K562 (cell line): ENCODE data around the gene CREM. TPM values are rescaled to one million over a fixed set of nuclear protein-coding genes. Genes with fewer than 3 reads are reported as not detected.

Experiments
- BRD9 ChIP-seq: fragments of 450-650 bp; IDR thresholded peaks from 2 replicates; pipeline ENCODE4 v1.6.1; 2018; ENCODE audit warnings: low read depth; ENCODE audit not compliant: partially characterized antibody
- CBFA2T3 ChIP-seq: fragments of 450-650 bp; IDR thresholded peaks from 2 replicates; pipeline ENCODE4 v1.6.1; 2017
- DPF2 ChIP-seq: fragments of 450-650 bp; IDR thresholded peaks from 2 replicates; pipeline ENCODE4 v1.6.1; 2016
- FOXM1 ChIP-seq, 2 experiments: fragments of 450-650 bp in 1 of 2; sonication (generic) in 1 of 2; formaldehyde crosslinking in 1 of 2; IDR thresholded peaks; 2 replicates each; pipeline versions ENCODE4 v1.6.1 to v1.9.0; 2017 to 2022; ENCODE audit warnings: low read depth in 2 of 2, mild to moderate bottlenecking in 2 of 2, missing genetic modification reagents in 1 of 2, moderate library complexity in 1 of 2
- HEY1 ChIP-seq: fragments of 250-450 bp; sonication (Bioruptor Pico); IDR thresholded peaks from 2 replicates; pipeline ENCODE4 v1.5.0; 2020; ENCODE audit warnings: mild to moderate bottlenecking, moderate library complexity, borderline replicate concordance
- MCM2 ChIP-seq: fragments of 450-650 bp; IDR thresholded peaks from 2 replicates; pipeline ENCODE4 v1.6.1; 2017; ENCODE audit warnings: low read depth, mild to moderate bottlenecking
- MEF2D ChIP-seq: conservative IDR thresholded peaks from 2 replicates; pipeline ENCODE4 v1.6.1; 2016; ENCODE audit warnings: low read depth, missing genetic modification characterization, missing compliant biosample characterization
- NFIX ChIP-seq: fragments of 250-450 bp; sonication (Bioruptor Pico); IDR thresholded peaks from 2 replicates; pipeline ENCODE4 v1.4.0; 2020; ENCODE audit warnings: low read depth, mild to moderate bottlenecking, moderate library complexity
- PBX2 ChIP-seq, 2 experiments: IDR thresholded peaks in 1 of 2; conservative IDR thresholded peaks in 1 of 2; 2 replicates each; pipeline ENCODE4 v1.6.1; 2016; ENCODE audit warnings: low read depth in 2 of 2, mild to moderate bottlenecking in 1 of 2, missing compliant biosample characterization in 1 of 2, missing genetic modification characterization in 1 of 2, moderate library complexity in 1 of 2
- POLR2H ChIP-seq: IDR thresholded peaks from 2 replicates; pipeline ENCODE4 v1.6.1; 2016; ENCODE audit warnings: missing genetic modification characterization, low read depth, mild to moderate bottlenecking, control low read depth, missing compliant biosample characterization, moderate library complexity
- SMAD3 ChIP-seq: fragments of 450-650 bp; formaldehyde crosslinking; conservative IDR thresholded peaks from 2 replicates; pipeline ENCODE4 v1.4.0; 2020; ENCODE audit warnings: mild to moderate bottlenecking
- SMARCA4 ChIP-seq: fragments of 450-650 bp; IDR thresholded peaks from 2 replicates; pipeline ENCODE4 v1.6.1; 2016
- SRSF1 ChIP-seq: fragments of 200-400 bp; formaldehyde crosslinking; IDR thresholded peaks from 2 replicates; pipeline ENCODE4 v1.6.1; 2017; ENCODE audit warnings: mild to moderate bottlenecking, low read depth, low read length, moderate library complexity
- TAL1 ChIP-seq: fragments of 450-650 bp; IDR thresholded peaks from 2 replicates; pipeline ENCODE4 v1.6.1; 2016; ENCODE audit warnings: mild to moderate bottlenecking
- TFAM ChIP-seq: fragments of 250-450 bp; sonication (Bioruptor Pico); conservative IDR thresholded peaks from 2 replicates; pipeline ENCODE4 v1.5.0; 2021; ENCODE audit warnings: mild to moderate bottlenecking, moderate library complexity
- ZFX ChIP-seq: sonication (generic); formaldehyde crosslinking; IDR thresholded peaks from 2 replicates; pipeline ENCODE4 v1.8.0; 2022; ENCODE audit warnings: mild to moderate bottlenecking, missing genetic modification reagents, moderate library complexity
- ZNF24 ChIP-seq: fragments of 450-650 bp; IDR thresholded peaks from 2 replicates; pipeline ENCODE4 v1.6.1; 2016
- ZNF707 ChIP-seq: fragments of 250-450 bp; sonication (Bioruptor Pico); conservative IDR thresholded peaks from 2 replicates; pipeline ENCODE4 v1.8.0; 2022; ENCODE audit warnings: inconsistent platforms, mild to moderate bottlenecking, moderate library complexity
- polyA plus RNA-seq, 8 experiments: library from polyadenylated mRNA; depleted of rRNA in 4 of 8; stranded (reverse) in 5 of 8; unstranded in 3 of 8; fragments of >200 nt; fragmentation: Nextera tagmentation in 2 of 8; fragmentation: Illumina TruSeq in 1 of 8; extraction: Ambion mirVana in 2 of 8; extraction: Trizol in 1 of 8; gene quantifications; 2 replicates each; pipeline versions ENCODE4 v1.2.1 to v1.2.3, GENCODE V29; 2011 to 2014; ENCODE audit warnings: inconsistent platforms in 1 of 8, missing spikeins in 1 of 8
- total RNA-seq, 7 experiments: library from RNA; depleted of rRNA in 6 of 7; stranded (reverse); fragments of >200 nt in 6 of 7; fragmentation: Illumina TruSeq in 2 of 7; extraction: Trizol in 2 of 7; gene quantifications; 2 replicates each; pipeline versions ENCODE4 v1.2.1 to v1.2.3, GENCODE V29; 2011 to 2021; ENCODE audit warnings: low replicate concordance in 1 of 7
- TF ChIP-seq, protein P1 (sequence below): fragments of 250-450 bp; sonication (Bioruptor Pico); IDR thresholded peaks from 2 replicates; pipeline ENCODE4 v1.4.0; 2020; ENCODE audit warnings: mild to moderate bottlenecking, moderate library complexity
- TF ChIP-seq, protein P2 (sequence below), 3 experiments: fragments of 200-800 bp in 1 of 3; sonication (Bioruptor generic) in 1 of 3; sonication (generic) in 1 of 3; formaldehyde crosslinking in 1 of 3; IDR thresholded peaks; 2 replicates each; pipeline versions ENCODE4 v1.6.1 to v1.8.0; 2016 to 2022; ENCODE audit warnings: mild to moderate bottlenecking in 2 of 3, missing compliant biosample characterization in 2 of 3, missing genetic modification characterization in 2 of 3, missing genetic modification reagents in 1 of 3

The CREM gene
- total and polyA plus RNA-seq, 9 of the 15 experiments (the other 6 are each of a cell fraction or from before 2014, with no cell fraction given): 39.1 to 70.2 (median 48.3) TPM

GRCh38 chr10:35204650-35205319 is 78.1 kb downstream of the CREM start (continued):
- TF ChIP-seq SMAD3 (CRISPR knock-in tag) (no peak), SRSF1 (no peak), CBFA2T3 (no peak), HEY1 (CRISPR knock-in tag) (no peak), DPF2 (peak; percentile 54; the same call in 1 of the 2 replicates), ZNF707 (no peak), TFAM (CRISPR knock-in tag) (no peak), PBX2 (CRISPR knock-in tag; IDR thresholded peaks at IDR 0.05; ENCODE audit: low read depth) (no peak), PBX2 (tag; conservative IDR thresholded peaks at IDR 0.05; ENCODE audit: low read depth) (peak; percentile 36; the same call in 1 of the 2 replicates), NFIX (CRISPR knock-in tag) (no peak), ZFX (CRISPR knock-in tag) (no peak), FOXM1 (IDR thresholded peaks at IDR 0.05; ENCODE audit: low read depth) (0 out of 2 replicates have a peak, but pooled peaks have one; percentile 13), FOXM1 (CRISPR knock-in tag; IDR thresholded peaks at IDR 0.05; ENCODE audit: low read depth) (no peak), POLR2H (tag) (0 out of 2 replicates have a peak, but pooled peaks have one; percentile 24), ZNF24 (no peak), BRD9 (peak; percentile 12), MEF2D (no peak), TAL1 (peak; percentile 32; the same call in 1 of the 2 replicates), SMARCA4 (peak; percentile 54; the same call in 1 of the 2 replicates), MCM2 (no peak)
- TF ChIP-seq, protein P1, sequence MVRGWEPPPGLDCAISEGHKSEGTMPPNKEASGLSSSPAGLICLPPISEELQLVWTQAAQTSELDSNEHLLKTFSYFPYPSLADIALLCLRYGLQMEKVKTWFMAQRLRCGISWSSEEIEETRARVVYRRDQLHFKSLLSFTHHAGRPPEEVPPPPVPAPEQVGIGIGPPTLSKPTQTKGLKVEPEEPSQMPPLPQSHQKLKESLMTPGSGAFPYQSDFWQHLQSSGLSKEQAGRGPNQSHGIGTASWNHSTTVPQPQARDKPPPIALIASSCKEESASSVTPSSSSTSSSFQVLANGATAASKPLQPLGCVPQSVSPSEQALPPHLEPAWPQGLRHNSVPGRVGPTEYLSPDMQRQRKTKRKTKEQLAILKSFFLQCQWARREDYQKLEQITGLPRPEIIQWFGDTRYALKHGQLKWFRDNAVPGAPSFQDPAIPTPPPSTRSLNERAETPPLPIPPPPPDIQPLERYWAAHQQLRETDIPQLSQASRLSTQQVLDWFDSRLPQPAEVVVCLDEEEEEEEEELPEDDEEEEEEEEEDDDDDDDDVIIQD (CRISPR knock-in tag): no peak
- TF ChIP-seq, protein P2, sequence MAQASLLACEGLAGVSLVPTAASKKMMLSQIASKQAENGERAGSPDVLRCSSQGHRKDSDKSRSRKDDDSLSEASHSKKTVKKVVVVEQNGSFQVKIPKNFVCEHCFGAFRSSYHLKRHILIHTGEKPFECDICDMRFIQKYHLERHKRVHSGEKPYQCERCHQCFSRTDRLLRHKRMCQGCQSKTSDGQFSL (CRISPR knock-in tag; IDR thresholded peaks at IDR 0.05): no peak
- TF ChIP-seq, protein P2 (tag; IDR thresholded peaks at IDR 0.05): no peak
